Endothelial cell of umbilical vein (primary cell): ENCODE data around the gene TM9SF3. TPM values are rescaled to one million over a fixed set of nuclear protein-coding genes. Genes with fewer than 3 reads are reported as not detected.

Source experiments
- BruUV-seq: library from RNA; stranded (reverse); fragments of 400-500 nt; replicated peaks from 2 replicates; lab custom pipeline; 2021; lab: Mats Ljungman, UMichigan
- CTCF ChIA-PET: fragments of 300-600, 350-600 bp; sonication (Branson Sonifier 250); formaldehyde crosslinking; loops from one replicate; lab custom pipeline; 2021; ENCODE audit warnings: antibody characterized with exemption, inconsistent platforms; lab: Charles Lee
- POLR2A ChIA-PET: fragments of 300-600, 350-600 bp; sonication (Branson Sonifier 250); formaldehyde crosslinking; loops from one replicate; lab custom pipeline; 2021; ENCODE audit warnings: antibody characterized with exemption, inconsistent platforms; lab: Charles Lee
- DNase-seq: peaks from one replicate; pipeline ENCODE4 v3.0.0-alpha.2; 2011; ENCODE audit warnings: low read depth, low spot score
- FAIRE-seq: peaks from 2 replicates; lab custom pipeline; 2011; peaks lifted over from hg19 to GRCh38; lab: Jason Lieb, UNC
- H2AFZ ChIP-seq: 2 replicates; pipeline ENCODE4 v1.6.0; 2012; ENCODE audit warnings: low read depth, low read length, control low read depth, inconsistent platforms
- H3K27ac ChIP-seq: 2 replicates; pipeline ENCODE4 v1.5.1; 2011; ENCODE audit warnings: low read depth, mild to moderate bottlenecking, control low read depth, low read length, moderate library complexity; ENCODE audit not compliant: insufficient read depth
- H3K27me3 ChIP-seq, 2 experiments: 2 replicates each; pipeline versions ENCODE4 v1.6.0 to v1.6.1; 2011; ENCODE audit warnings: low read length in 2 of 2, mixed read lengths in 1 of 2; ENCODE audit not compliant: control insufficient read depth in 2 of 2, insufficient read depth in 2 of 2
- H3K36me3 ChIP-seq, 2 experiments: 2 replicates in 1 of 2; 3 replicates in 1 of 2; pipeline ENCODE4 v1.5.1; 2011; ENCODE audit warnings: low read length in 2 of 2, mild to moderate bottlenecking in 1 of 2, moderate library complexity in 1 of 2; ENCODE audit not compliant: control insufficient read depth in 2 of 2, insufficient read depth in 2 of 2; ENCODE audit errors: extremely low read depth in 1 of 2
- H3K4me1 ChIP-seq: 3 replicates; pipeline ENCODE4 v1.5.1; 2011; ENCODE audit warnings: mild to moderate bottlenecking, low read length; ENCODE audit not compliant: control insufficient read depth, insufficient read depth; ENCODE audit errors: extremely low read depth
- H3K4me2 ChIP-seq: 2 replicates; pipeline ENCODE4 v1.6.1; 2011; ENCODE audit warnings: low read length, control low read depth, mixed read lengths; ENCODE audit not compliant: insufficient read depth
- H3K4me3 ChIP-seq, 3 experiments: fragments of 200-600 bp in 1 of 3; sonication (generic), shearing (Covaris generic) in 1 of 3; replicated peaks in 1 of 3; 2 replicates each; pipeline ENCODE4 v1.5.1; 2011 to 2016; ENCODE audit warnings: control low read depth in 3 of 3, low read length in 3 of 3, mild to moderate bottlenecking in 2 of 3, inconsistent platforms in 1 of 3, low read depth in 1 of 3, moderate library complexity in 1 of 3; ENCODE audit not compliant: insufficient read depth in 1 of 3
- H3K79me2 ChIP-seq: 2 replicates; pipeline ENCODE4 v1.6.0; 2012; ENCODE audit warnings: low read length, inconsistent platforms; ENCODE audit not compliant: control insufficient read depth, insufficient read depth
- H3K9ac ChIP-seq: replicated peaks from 2 replicates; pipeline ENCODE3; 2011; ENCODE audit warnings: low read length, control low read depth; ENCODE audit not compliant: insufficient read depth; ENCODE audit errors: extremely low read depth
- H3K9me1 ChIP-seq: replicated peaks from 3 replicates; pipeline ENCODE4 v1.6.0; 2011; ENCODE audit warnings: mild to moderate bottlenecking, low read length; ENCODE audit not compliant: control insufficient read depth, insufficient read depth; ENCODE audit errors: extremely low read depth
- H3K9me3 ChIP-seq: replicated peaks from 2 replicates; pipeline ENCODE4 v1.5.1; 2012; ENCODE audit warnings: low read length, inconsistent platforms; ENCODE audit not compliant: control insufficient read depth, insufficient read depth
- H4K20me1 ChIP-seq: replicated peaks from 2 replicates; pipeline ENCODE3; 2011; ENCODE audit warnings: mild to moderate bottlenecking, low read length; ENCODE audit not compliant: control insufficient read depth, insufficient read depth; ENCODE audit errors: extremely low read depth
- EZH2 ChIP-seq: IDR thresholded peaks from 2 replicates; pipeline ENCODE4 v1.6.1; 2012; ENCODE audit warnings: borderline replicate concordance, low read depth, mild to moderate bottlenecking, moderate library complexity, low read length, inconsistent platforms; ENCODE audit not compliant: severe bottlenecking
- FOS ChIP-seq: IDR thresholded peaks from 2 replicates; pipeline ENCODE4 v1.6.1; 2011; ENCODE audit warnings: mild to moderate bottlenecking, low read length, moderate library complexity, borderline replicate concordance; ENCODE audit not compliant: insufficient read depth
- GATA2 ChIP-seq: IDR thresholded peaks from 2 replicates; pipeline ENCODE4 v1.7.0; 2011; ENCODE audit warnings: low read depth, mild to moderate bottlenecking, moderate library complexity, mixed read lengths, low read length; ENCODE audit not compliant: insufficient read length, insufficient read depth
- JUN ChIP-seq: IDR thresholded peaks from 2 replicates; pipeline ENCODE4 v1.6.1; 2011; ENCODE audit warnings: borderline replicate concordance, low read depth; ENCODE audit not compliant: insufficient read length, insufficient read depth
- MYC ChIP-seq: IDR thresholded peaks from one replicate; pipeline ENCODE4 v1.6.1; 2011; ENCODE audit warnings: mild to moderate bottlenecking, low read depth, low read length
- POLR2A ChIP-seq: IDR thresholded peaks from 2 replicates; pipeline ENCODE4 v1.6.1; 2012; ENCODE audit warnings: low read depth, mild to moderate bottlenecking, control low read depth, low read length
- POLR2AphosphoS5 ChIP-seq: IDR thresholded peaks from 2 replicates; pipeline ENCODE4 v1.6.1; 2012; ENCODE audit warnings: low read depth, mild to moderate bottlenecking, control low read depth, low read length, moderate library complexity; ENCODE audit not compliant: insufficient read depth
- dilution Hi-C: fragments of 300-500 bp; cut with MboI; formaldehyde crosslinking; loops from one replicate; pipeline ENCODE4 v1.15.0; 2019; ENCODE audit warnings: low sequenced_read_pairs; ENCODE audit not compliant: extremely low pct_ligation_motif_present
- intact Hi-C: fragments of 100-400 bp; cut with micrococcal nuclease; formaldehyde crosslinking; loops from one replicate; pipeline ENCODE4 v1.10.0; 2022
- polyA plus RNA-seq, 4 experiments: library from polyadenylated mRNA; depleted of rRNA in 3 of 4; stranded (reverse) in 3 of 4; unstranded in 1 of 4; fragments of >200 nt; gene quantifications; 2 replicates each; pipeline versions ENCODE4 v1.2.1 to v1.2.3, GENCODE V29; 2011 to 2012; ENCODE audit warnings: missing spikeins in 1 of 4
- total RNA-seq: library from RNA; stranded (reverse); gene quantifications from 2 replicates; pipeline ENCODE4 v1.2.3, GENCODE V29; 2021
- TF ChIP-seq, protein P1 (sequence below): IDR thresholded peaks from 2 replicates; pipeline ENCODE4 v1.6.1; 2011; ENCODE audit not compliant: insufficient read depth, insufficient read length
- TF ChIP-seq, protein P2 (sequence below), 2 donors: IDR thresholded peaks; 1 replicate in 1 of 2; 2 replicates in 1 of 2; pipeline ENCODE4 v1.5.1; 2011; ENCODE audit warnings: low read length in 2 of 2, mild to moderate bottlenecking in 2 of 2, moderate library complexity in 2 of 2, control low read depth in 1 of 2, inconsistent platforms in 1 of 2, low read depth in 1 of 2; ENCODE audit not compliant: insufficient read depth in 1 of 2; ENCODE audit errors: extremely low read depth in 1 of 2

TM9SF3 gene
- total and polyA plus RNA-seq, 2 donors (not counting 3 experiments of a cell fraction or from before 2014, with no cell fraction given) = 133 to 144 TPM

DNA sequence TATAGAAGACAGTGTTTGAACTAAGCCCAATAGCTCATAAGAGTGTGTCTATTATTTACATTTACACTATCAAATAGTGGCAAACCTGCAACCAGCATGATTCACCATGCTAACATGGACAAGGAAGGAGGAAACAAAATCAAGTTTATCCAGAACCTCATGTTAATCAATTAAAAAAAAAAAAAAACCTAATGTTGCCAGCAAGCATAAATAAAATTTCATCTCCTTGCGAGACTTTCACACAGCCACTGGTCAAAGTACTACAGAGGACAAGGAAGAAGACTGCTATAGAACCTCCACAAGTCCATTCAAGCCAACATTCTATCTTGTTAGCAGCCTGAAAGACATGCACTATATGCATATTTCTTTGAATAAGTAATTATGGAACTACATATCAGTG lies 9.7 kb downstream of the TM9SF3 start:
- Histone ChIP-seq H3K4me2 (no peak overlapping the region), H3K36me3 (peaks cover 0 to 5% of the 10 kb centered on the region in 2 experiments), H3K4me3 (no peak overlapping the region), H3K27me3 (no peaks in the 10 kb centered on the region), H3K9ac (no peak overlapping the region), H3K9me3 (no peaks in the 10 kb centered on the region), H3K27ac (no peak overlapping the region), H4K20me1 (peaks cover 34% of the 10 kb centered on the region), H3K79me2 (peaks cover 98% of the 10 kb centered on the region), H3K9me1 (peaks cover 4% of the 10 kb centered on the region), H2AFZ (no peak overlapping the region), H3K4me1 (peaks cover 11% of the 10 kb centered on the region)
- BruUV-seq = no TSS peak
- FAIRE-seq (no peak), DNase-seq (no peak)
- dilution Hi-C loops (no loop called here), intact Hi-C loops (no loop called here)
- CTCF ChIA-PET = no interaction called here
- TF ChIP-seq MYC = no peak
- no peak for TF ChIP-seq POLR2AphosphoS5
- no peak for TF ChIP-seq POLR2A
- no peak for TF ChIP-seq JUN
- TF ChIP-seq EZH2 = no peak
- no peak for TF ChIP-seq FOS
- TF ChIP-seq, protein P1, sequence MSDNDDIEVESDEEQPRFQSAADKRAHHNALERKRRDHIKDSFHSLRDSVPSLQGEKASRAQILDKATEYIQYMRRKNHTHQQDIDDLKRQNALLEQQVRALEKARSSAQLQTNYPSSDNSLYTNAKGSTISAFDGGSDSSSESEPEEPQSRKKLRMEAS = no peak
- TF ChIP-seq GATA2 = no peak
- TF ChIP-seq, protein P2, sequence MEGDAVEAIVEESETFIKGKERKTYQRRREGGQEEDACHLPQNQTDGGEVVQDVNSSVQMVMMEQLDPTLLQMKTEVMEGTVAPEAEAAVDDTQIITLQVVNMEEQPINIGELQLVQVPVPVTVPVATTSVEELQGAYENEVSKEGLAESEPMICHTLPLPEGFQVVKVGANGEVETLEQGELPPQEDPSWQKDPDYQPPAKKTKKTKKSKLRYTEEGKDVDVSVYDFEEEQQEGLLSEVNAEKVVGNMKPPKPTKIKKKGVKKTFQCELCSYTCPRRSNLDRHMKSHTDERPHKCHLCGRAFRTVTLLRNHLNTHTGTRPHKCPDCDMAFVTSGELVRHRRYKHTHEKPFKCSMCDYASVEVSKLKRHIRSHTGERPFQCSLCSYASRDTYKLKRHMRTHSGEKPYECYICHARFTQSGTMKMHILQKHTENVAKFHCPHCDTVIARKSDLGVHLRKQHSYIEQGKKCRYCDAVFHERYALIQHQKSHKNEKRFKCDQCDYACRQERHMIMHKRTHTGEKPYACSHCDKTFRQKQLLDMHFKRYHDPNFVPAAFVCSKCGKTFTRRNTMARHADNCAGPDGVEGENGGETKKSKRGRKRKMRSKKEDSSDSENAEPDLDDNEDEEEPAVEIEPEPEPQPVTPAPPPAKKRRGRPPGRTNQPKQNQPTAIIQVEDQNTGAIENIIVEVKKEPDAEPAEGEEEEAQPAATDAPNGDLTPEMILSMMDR (IDR thresholded peaks at IDR 0.05; ENCODE audit: extremely low read depth in 1 of 2, insufficient read depth in 1 of 2, low read depth in 1 of 2, low read length in 2 of 2) = no peak
- POLR2A ChIA-PET = no interaction called here
